Fibroblast of villous mesenchyme (primary cell): Measurements from ENCODE around the gene ATP1A4. TPM values are rescaled to one million over a fixed set of nuclear protein-coding genes. Genes with fewer than 3 reads are reported as not detected.
"Not testable (repeated sequence)": the region's sequence is repeated elsewhere in the genome, so short reads cannot be mapped to it uniquely, and the experiment has no call there.

Experiments
- DNase-seq: peaks from one replicate; pipeline ENCODE4 v3.0.0-alpha.2; 2010; ENCODE audit warnings: low read depth
- H3K4me3 ChIP-seq: 2 replicates; pipeline ENCODE4 v1.5.1; 2011; ENCODE audit warnings: low read depth, mild to moderate bottlenecking, low read length
- total RNA-seq: library from RNA; depleted of rRNA; stranded (reverse); fragments of >200 nt; gene quantifications from 2 replicates; pipeline ENCODE4 v1.2.3, GENCODE V29; 2012
- TF ChIP-seq, protein P1 (sequence below): IDR thresholded peaks from 2 replicates; pipeline ENCODE4 v1.5.1; 2012; ENCODE audit warnings: low read depth, mild to moderate bottlenecking, low read length; ENCODE audit not compliant: insufficient read depth

The ATP1A4 gene
- total RNA-seq, 1 donor: not detected

- DNase-seq: no peak
- TF ChIP-seq, protein P1, sequence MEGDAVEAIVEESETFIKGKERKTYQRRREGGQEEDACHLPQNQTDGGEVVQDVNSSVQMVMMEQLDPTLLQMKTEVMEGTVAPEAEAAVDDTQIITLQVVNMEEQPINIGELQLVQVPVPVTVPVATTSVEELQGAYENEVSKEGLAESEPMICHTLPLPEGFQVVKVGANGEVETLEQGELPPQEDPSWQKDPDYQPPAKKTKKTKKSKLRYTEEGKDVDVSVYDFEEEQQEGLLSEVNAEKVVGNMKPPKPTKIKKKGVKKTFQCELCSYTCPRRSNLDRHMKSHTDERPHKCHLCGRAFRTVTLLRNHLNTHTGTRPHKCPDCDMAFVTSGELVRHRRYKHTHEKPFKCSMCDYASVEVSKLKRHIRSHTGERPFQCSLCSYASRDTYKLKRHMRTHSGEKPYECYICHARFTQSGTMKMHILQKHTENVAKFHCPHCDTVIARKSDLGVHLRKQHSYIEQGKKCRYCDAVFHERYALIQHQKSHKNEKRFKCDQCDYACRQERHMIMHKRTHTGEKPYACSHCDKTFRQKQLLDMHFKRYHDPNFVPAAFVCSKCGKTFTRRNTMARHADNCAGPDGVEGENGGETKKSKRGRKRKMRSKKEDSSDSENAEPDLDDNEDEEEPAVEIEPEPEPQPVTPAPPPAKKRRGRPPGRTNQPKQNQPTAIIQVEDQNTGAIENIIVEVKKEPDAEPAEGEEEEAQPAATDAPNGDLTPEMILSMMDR: no peak
- no peak overlapping the region for H3K4me3 ChIP-seq
Measured at GRCh38 chr1:160123726-160124125, 27.7 kb upstream of the ATP1A4 start.

DNA sequence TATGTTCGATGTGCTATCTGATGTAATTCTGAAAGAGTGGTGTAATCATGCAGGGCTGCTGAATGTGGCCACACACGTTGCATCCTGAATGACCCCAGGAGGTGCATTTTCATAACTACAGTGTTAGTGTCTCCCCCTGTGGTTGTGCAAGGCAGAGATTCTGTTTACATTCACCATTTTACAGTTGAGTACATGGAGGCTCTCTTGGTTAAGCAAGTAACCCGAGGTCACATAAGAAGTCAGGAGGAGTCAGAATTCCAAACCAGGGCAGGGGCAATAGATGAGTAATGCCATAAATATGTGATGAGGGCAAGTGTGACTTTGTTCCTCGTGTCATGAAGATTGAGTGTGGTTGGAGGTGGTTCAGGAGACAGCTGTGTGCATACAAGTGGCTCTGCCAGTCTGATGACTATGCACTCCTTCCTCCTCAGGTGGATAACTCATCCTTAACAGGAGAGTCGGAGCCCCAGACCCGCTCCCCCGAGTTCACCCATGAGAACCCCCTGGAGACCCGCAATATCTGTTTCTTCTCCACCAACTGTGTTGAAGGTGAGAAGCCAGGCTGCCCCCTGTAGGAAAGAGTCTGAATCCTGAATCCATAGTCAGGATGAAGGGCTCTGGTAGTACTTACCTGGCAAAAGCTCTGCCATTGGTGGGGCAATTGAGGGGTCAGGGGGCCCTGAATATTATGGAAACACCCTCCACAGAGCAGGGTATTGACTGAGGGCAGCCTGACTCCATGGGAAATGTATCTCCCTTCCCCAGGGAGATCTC is 26.5 kb upstream of the ATP1A4 start:
- peak; percentile 89 for DNase-seq
- TF ChIP-seq, protein P1: peak; percentile 26

GRCh38 chr1:160125746-160126145 is 25.7 kb upstream of the ATP1A4 start:
- H3K4me3 ChIP-seq: no peak overlapping the region
- TF ChIP-seq, protein P1: no peak
- DNase-seq: no peak

More for the DNA sequence above, 26.5 kb upstream of the ATP1A4 start:
- no peak overlapping the region for H3K4me3 ChIP-seq

- not testable (repeated sequence) for DNase-seq, H3K4me3 ChIP-seq
Measured at GRCh38 chr1:160126342-160126741, 25.1 kb upstream of the ATP1A4 start.

DNA sequence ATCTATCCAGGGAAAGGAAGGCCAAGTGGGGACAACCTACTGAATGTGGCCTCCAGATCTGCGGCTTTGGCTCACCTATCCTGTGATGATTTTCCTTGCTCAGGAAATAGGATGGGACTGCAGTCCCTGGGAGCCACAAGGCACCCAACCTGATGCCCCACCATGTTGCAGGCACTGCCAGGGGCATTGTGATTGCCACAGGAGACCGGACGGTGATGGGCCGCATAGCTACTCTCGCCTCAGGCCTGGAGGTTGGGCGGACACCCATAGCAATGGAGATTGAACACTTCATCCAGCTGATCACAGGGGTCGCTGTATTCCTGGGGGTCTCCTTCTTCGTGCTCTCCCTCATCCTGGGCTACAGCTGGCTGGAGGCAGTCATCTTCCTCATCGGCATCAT is 24.0 kb upstream of the ATP1A4 start:
- H3K4me3 ChIP-seq: no peak overlapping the region
- TF ChIP-seq, protein P1: no peak
- no peak for DNase-seq

DNA sequence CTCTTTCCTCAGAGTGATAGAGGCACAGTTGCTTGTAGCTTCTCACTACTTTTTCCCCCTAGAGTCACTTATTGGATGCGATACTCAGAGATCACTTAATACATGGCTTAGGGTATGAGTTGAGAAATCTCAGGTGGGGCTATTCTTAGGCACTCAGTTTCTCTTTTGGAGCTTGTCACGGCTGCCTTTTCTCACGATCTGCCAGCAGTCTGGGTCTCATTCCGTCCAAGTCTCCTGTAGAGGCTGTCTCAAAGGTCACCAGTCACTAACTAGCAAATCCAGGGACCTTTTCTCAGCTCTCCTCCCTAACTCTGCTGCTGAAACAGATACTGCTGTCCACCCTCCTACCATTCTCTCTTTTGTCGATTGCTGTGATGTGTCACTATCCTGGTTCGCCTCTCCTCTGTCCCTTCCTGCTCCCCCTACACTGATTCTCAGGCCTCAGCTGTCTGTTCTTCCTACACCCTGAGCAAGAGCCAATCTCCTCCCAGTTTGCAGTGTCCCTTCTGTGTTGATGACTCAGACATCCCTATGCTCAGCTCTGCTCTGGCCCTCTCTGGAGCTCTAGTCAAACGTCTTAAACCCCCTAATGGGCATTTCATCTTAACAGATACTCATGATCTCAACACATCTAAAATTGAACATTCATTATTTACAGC is 23.4 kb upstream of the ATP1A4 start:
- peak; percentile 21 for DNase-seq
- no peak overlapping the region for H3K4me3 ChIP-seq
- TF ChIP-seq, protein P1: no peak

DNA sequence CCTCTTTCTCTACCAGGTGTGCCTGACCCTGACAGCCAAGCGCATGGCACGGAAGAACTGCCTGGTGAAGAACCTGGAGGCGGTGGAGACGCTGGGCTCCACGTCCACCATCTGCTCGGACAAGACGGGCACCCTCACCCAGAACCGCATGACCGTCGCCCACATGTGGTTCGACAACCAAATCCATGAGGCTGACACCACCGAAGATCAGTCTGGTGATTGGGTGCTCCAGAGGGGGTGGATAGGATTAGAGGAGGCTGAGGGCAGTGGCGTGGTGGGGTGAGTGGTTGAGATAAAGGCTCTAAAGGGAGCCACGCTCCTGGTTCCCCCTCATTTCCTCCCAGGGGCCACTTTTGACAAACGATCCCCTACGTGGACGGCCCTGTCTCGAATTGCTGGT is 22.8 kb upstream of the ATP1A4 start:
- DNase-seq: no peak
- TF ChIP-seq, protein P1: no peak
- no peak overlapping the region for H3K4me3 ChIP-seq
